WTC11 (cell line): Measurements from ENCODE around the gene ZBTB47.

Experiments
- ATF1 ChIP-seq: sonication (generic); formaldehyde crosslinking; IDR thresholded peaks from 2 replicates; pipeline ENCODE4 v1.8.1; 2023; ENCODE audit warnings: mild to moderate bottlenecking, moderate library complexity, missing genetic modification reagents
- ATF3 ChIP-seq: sonication (generic); formaldehyde crosslinking; conservative IDR thresholded peaks from 2 replicates; pipeline ENCODE4 v1.8.1; 2022; ENCODE audit warnings: mild to moderate bottlenecking, missing genetic modification reagents
- CTCF ChIP-seq: fragments of 200-600 bp; IDR thresholded peaks from 2 replicates; pipeline ENCODE4 v1.8.0; 2022; ENCODE audit warnings: antibody characterized with exemption
- E2F4 ChIP-seq: sonication (generic); formaldehyde crosslinking; IDR thresholded peaks from 2 replicates; pipeline ENCODE4 v1.8.1; 2022; ENCODE audit warnings: low read depth, mild to moderate bottlenecking, moderate library complexity, missing genetic modification reagents, borderline replicate concordance
- GABPB1 ChIP-seq: sonication (generic); formaldehyde crosslinking; IDR thresholded peaks from 2 replicates; pipeline ENCODE4 v1.8.1; 2023; ENCODE audit warnings: mild to moderate bottlenecking, missing genetic modification reagents
- JUN ChIP-seq: sonication (generic); formaldehyde crosslinking; IDR thresholded peaks from 2 replicates; pipeline ENCODE4 v1.8.0; 2023; ENCODE audit warnings: mild to moderate bottlenecking, missing genetic modification reagents
- NFYB ChIP-seq: sonication (generic); formaldehyde crosslinking; conservative IDR thresholded peaks from 2 replicates; pipeline ENCODE4 v1.8.0; 2022; ENCODE audit warnings: low read depth, missing genetic modification reagents
- SP1 ChIP-seq: sonication (generic); formaldehyde crosslinking; conservative IDR thresholded peaks from 2 replicates; pipeline ENCODE4 v1.8.1; 2022; ENCODE audit warnings: missing genetic modification reagents
- STAT6 ChIP-seq: sonication (generic); formaldehyde crosslinking; conservative IDR thresholded peaks from 2 replicates; pipeline ENCODE4 v1.8.1; 2023; ENCODE audit warnings: mild to moderate bottlenecking, low read depth, missing genetic modification reagents, moderate library complexity
- ZBTB21 ChIP-seq: sonication (generic); formaldehyde crosslinking; IDR thresholded peaks from 2 replicates; pipeline ENCODE4 v1.8.1; 2023; ENCODE audit warnings: mild to moderate bottlenecking, missing genetic modification reagents, borderline replicate concordance
- ZNF281 ChIP-seq: sonication (generic); formaldehyde crosslinking; IDR thresholded peaks from 2 replicates; pipeline ENCODE4 v1.8.0; 2023; ENCODE audit warnings: mild to moderate bottlenecking, missing genetic modification reagents

- no peak for TF ChIP-seq CTCF
- no peak for TF ChIP-seq SP1
- TF ChIP-seq ATF1, result no peak
- TF ChIP-seq NFYB (CRISPR knock-in tag), result no peak
- TF ChIP-seq STAT6 (CRISPR knock-in tag), result no peak
- no peak for TF ChIP-seq GABPB1 (CRISPR knock-in tag)
- no peak for TF ChIP-seq E2F4
- no peak for TF ChIP-seq ZNF281 (CRISPR knock-in tag)
- TF ChIP-seq ATF3, result no peak
- TF ChIP-seq JUN (CRISPR knock-in tag), result no peak
- no peak for TF ChIP-seq ZBTB21 (CRISPR knock-in tag)
Observed at GRCh38 chr3:42653303-42653559, 266 bp upstream of the ZBTB47 start.
